Prostate gland (tissue), 2 donors: ENCODE results near the gene ARHGAP6.

Experiments used
- CTCF ChIP-seq, 4 experiments: fragments of 200-600 bp in 2 of 4; fragments of 450-650 bp in 2 of 4; sonication (generic) in 2 of 4; IDR thresholded peaks; 1 replicate in 3 of 4; 2 replicates in 1 of 4; pipeline ENCODE4 v1.5.1; 2016 to 2019; ENCODE audit warnings: antibody characterized with exemption in 4 of 4, mild to moderate bottlenecking in 2 of 4, moderate library complexity in 2 of 4
- POLR2A ChIP-seq: fragments of 450-650 bp; IDR thresholded peaks from one replicate; pipeline ENCODE4 v1.6.1; 2016; ENCODE audit warnings: antibody characterized with exemption, mild to moderate bottlenecking
- POLR2AphosphoS5 ChIP-seq: sonication (generic); formaldehyde crosslinking; IDR thresholded peaks from one replicate; pipeline ENCODE4 v1.6.1; 2017; ENCODE audit warnings: antibody characterized with exemption

GRCh38 chrX:11472381-11472780, 193.3 kb downstream of the ARHGAP6 start:
- TF ChIP-seq CTCF (IDR thresholded peaks at IDR 0.05) = no peak
- TF ChIP-seq POLR2AphosphoS5 = no peak
- TF ChIP-seq POLR2A = no peak
